NCI-H146 treated with DMSO at 0.1 percent for 48 hours (cell line): ENCODE measurements around the gene HOXB1.

ENCODE experiments used
- DNase-seq: peaks from one replicate; lab custom pipeline; 2025; ENCODE audit not compliant: unreplicated experiment; lab: John Stamatoyannopoulos, UW

The HOXB1 gene

DNA sequence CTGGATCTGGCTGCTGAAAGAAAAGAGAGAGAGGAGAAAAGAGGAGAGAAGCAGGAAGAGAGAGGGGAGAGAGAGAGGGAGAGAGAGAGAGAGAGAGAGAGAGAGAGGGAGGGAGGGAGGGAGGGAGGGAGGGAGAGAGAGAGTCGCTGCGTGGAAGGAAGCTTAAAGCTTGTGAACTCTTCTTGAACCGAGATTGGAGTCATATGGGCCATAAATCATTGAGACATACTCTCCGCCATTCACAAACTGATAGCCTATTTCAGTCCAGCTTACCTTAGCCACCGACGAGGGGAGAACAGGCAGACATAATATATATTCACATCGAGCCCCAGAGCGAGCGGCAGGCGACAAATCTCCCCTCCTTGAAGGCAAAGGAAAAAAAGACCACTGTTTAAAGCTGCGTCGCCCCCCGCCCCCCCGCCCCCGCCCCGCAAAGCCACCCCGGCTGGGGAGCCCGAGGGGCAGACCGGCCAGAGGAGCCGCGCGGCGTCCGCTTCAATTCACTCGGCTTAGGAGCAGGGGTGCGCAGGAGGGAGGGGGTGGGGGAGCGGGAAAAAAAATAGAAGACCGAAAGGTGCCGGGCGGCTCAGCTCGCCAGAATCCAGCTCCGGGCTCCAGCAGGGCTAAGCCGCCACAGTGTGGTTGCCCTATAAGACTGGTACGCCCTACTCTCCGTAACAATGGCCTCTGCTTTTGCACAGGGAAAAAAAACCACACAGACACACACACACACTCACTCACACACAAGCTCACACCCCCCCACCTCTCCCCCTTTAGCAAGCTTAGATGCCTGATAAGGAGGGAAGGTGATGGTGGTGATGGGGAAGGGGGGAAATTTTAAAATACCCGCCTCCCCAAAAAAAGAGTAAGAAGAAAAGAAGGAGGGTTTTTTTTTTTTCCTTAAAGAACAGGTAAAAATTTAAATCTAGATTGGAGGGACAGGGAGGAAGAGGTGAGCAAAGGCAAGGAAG is 24.7 kb upstream of the HOXB1 start:
- peak; percentile 55 for DNase-seq

DNA sequence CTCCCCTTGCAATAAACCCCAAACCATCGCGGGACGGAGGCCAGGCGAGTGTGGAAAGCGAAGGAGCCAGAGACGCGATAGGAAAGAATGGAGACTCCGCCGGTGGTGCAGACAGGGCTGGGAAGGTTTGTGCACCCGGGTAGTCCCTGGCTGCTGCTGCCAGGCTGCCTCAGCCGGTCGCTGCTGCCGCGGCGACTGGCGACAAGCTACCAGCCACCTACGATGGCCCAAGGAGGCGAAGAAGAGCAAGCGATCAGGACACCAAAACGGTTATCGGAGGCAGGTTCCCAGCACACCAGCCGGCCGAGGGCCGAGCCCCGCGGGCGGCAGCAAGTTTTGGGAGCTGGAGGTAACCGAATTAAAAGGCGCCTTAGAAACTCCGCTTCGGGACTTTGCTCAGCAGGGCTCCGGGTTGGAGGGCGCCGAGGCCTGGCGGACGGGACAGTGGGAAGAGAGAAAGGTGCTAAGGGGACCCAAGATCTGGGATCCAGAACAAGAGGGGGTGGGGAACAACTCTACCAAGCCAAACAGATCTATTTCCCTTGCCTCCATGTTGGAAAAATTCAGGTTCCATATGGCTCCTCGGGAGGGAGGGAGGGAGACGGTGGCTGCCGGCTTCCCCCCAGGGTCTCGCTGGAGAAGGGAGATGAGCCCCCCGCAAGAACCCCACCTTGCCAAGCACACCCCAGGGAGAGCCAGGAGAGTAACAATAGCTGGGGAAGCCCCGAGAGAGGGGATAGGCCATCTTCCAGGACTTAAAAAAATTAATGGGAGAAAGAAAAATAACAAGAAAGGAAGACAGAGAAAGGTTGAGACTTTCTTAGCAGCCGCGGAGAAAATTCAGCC is 23.8 kb upstream of the HOXB1 start:
- DNase-seq, result no peak

DNA sequence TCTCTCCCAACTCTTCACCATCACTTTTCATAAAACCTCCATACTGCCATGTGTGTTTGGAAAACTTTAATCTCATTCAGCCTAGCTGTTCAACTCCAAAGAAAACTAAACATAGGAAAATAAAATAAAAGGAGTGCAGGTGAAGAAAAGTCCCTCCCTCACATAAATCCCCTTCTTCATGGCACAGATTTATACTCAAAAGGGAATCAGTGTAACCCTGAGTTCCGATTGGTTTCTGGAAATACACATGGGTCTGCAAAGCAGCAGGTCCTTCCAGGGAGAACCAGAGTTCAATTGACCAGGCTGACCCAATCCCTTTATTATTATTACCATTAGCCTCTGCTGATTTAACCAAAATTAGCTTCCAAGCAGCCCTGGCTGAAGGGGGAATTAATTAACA is 23.0 kb upstream of the HOXB1 start:
- DNase-seq, result no peak

DNA sequence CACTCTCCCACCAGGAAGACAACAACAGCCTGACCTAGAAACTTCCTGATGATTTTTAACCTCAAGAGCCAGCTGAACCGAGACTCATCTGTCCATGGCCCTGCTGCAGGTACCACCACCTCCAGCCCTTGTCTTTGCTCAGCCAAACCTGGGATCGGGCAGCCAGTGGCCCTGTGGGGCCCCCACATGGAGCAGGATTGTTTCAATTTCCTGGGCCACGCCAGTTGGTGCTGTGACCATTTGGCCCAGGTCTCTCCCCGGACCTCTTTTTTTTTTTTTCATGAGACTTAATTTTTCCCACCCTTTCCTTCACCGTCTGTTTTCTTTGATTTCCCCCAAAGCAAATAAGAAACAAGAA is 22.4 kb upstream of the HOXB1 start:
- DNase-seq, result no peak

DNA sequence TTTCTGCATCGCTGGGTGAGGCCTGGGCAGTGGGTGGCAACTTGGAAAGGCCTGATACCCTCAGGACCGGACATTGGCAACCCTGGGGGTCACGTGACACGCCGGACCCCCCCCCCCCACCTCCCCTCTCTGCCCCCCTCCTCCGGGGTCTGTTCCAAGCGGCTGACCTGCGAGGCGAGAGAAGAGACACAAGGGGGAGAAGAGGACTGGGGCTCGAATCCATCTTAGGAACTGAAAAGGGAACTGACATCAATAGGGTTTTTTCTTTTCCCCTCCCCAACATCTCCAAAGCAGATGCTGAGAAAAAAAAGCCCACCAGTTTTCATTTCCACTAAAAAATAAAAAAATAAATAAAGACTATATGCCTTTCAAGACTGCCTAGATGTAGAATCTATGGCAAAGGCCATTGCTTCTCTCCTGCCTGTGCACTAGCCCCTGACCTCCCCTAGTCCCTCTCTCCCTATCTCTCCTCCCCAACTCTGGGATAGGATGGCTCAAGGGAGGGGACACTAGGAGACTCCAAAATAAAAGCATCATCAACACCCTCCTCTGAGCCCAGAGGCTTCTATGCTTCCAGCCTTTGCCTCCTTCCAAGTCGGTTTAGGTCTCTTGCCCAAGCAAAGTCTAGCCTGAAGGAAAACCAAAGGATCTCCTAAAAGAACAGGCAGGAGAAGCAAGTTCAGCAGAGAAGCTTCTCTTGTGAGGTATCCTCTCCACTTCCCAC is 21.8 kb upstream of the HOXB1 start:
- DNase-seq, result no peak

DNA sequence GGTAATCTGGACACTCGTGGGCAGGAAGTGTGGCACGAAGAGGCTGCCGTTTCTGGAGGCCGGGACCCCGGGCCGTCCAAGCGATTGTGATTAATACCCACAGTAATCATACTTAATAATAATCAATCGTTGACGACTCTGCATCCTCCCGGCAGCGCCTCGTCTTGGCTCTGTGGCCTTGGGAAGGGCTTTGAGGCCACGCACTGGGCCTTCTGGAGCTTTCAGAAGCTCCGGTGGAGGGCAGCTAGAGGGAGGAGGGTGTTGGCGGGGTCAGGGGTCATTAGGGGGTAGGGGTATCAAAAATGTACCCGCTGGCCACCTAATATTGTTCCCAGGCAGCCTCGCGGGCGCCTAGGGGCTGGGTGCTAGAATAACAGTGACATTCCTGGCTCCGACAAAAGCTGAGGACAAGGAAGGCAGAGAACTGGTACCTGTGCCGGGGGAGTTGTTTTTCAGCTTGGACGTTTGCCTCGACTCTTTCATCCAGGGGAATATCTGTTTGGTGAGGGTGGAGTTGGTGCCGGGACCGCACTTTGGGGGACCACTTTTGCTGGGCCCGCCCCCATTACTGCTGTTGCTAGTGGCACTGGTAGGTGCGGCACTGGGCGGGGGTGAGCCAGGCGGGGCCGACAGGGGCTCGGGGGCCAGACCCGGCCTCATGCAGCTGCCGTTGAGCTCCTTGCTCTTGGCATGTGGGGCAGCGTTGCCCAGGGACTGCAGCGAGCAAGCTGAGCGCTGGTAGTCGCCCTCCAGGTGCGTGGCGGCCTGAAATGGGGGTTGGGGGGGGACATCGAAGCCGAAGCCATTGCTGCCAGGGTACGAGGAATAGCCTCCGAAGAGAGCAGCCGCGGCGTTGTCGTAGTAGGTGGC is 21.0 kb upstream of the HOXB1 start:
- no peak for DNase-seq

DNA sequence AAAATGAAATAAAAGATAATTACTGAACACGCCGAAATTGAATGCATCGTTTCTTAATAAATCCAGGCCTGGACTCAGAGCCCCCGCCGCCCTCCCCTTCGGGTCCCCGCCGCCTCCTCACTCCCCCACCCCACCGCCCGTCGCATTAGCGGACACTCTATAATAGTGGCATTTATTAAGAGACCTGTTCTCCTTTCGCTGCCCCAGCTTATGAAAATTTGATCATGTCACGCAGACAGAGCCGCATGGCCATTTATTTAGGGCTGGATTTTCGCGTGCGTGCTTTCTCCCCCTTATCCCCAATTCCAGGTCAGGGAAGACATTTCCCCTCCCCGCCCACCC is 20.4 kb upstream of the HOXB1 start:
- DNase-seq, result no peak

DNA sequence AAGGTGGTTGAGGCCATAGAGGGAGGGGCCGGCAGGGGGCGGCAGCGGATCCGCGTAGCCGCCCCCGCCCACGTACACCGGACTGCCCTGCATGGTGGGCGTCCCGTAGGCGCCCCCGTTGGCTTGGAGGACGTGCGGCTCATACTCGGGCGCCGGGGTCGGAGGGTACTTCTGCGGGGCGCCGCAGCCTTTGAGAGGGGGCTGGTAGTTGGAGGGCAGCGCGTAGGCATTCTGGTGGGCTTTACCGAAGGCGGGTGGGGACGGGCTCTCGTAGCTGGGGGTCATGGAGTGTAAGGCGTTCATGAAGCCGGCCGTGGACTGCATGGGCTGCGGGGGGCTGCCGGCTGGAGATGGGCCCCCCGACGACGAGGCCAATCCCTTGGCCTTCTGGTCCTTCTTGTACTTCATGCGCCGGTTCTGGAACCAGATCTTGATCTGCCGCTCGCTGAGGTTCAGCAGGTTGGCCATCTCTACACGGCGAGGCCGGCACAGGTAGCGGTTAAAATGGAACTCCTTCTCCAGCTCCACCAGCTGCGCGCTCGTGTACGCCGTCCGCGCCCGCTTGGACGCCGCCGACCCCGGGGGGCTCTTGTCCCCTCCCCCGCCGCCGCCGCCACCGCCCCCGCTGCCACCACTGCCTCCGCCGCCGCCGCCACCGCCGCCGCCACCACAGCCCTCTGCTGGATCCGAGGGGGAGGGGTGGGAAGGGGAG is 19.8 kb upstream of the HOXB1 start:
- DNase-seq, result no peak

DNA sequence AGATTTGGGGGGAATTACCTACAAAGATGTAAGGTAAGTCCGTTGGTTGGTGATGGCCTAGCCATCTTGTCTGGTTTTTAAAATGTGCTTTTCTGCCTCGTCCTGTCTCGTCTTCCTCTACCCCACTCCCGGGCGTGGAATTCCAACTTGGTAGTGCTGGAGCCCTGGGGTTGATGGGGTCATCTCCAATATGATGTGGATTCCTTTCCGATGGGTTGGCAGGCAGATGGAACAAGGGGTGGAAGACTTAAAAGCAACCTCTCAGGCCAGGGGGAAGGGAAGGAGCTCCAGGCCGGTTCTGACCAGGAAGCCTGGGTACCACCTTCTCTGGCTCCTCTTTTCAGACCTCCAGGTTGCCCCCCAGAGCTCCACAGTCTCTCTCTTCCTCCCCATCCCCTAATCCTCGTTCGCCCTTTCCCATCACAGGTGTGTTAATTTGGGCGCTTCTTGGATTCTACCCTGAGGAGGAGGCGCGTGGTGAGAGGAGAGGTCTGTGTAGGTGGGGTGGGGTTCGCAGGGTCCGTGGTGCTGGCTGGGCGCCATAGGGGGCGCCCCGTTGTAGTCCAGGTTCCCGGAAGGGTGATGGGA is 19.2 kb upstream of the HOXB1 start:
- no peak for DNase-seq

DNA sequence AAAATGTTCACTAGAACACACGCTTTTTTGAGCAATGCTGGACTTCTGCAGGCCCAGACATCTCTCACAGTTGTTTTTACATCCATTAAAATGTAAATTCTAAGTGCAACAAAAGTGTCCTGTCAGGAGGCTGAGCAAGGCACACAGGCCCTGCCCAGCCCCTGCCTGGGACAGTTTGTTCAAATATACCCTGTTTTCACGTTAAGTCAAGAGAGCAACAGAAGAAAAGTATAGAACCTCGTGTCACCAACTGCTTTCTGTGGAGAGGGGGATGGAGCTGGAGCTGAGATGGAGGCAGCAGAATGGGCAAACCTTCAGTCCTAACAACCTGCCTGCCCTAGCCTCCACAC is 18.4 kb upstream of the HOXB1 start:
- no peak for DNase-seq

DNA sequence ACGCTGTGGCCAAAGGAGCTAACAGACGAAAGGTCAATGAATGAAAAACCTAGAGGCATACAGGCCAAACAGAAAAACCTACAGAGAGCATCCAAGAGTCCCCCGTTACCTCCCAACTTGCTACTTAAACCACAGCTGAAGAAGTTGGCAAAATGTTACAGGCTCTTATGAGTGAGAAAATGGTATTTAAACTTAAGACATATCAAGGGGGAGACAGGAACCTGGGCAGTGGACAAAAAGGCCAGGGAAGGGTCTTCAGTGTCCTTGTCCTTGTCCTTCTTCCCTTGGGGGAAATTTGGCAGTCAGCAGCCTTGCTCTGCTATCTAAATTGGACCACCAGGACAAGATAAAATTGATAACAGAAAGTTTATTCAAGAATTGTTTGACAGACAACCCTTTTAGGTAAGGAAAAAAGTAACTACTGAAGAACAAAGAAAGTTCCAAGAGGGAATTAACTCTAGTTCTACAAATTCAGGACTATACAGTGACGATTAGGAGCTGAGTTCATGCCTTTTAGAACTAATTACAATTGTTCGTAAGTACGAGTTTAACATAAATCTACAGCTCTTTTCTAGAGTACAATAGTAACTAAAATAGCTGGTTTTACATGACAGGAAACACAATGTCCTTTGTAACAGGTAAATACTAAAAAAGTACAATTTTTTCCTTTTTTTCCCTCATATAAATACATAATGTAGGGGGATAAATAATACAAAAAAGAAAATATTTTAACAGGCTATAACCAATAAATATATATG is 17.9 kb upstream of the HOXB1 start:
- DNase-seq, result no peak

DNA sequence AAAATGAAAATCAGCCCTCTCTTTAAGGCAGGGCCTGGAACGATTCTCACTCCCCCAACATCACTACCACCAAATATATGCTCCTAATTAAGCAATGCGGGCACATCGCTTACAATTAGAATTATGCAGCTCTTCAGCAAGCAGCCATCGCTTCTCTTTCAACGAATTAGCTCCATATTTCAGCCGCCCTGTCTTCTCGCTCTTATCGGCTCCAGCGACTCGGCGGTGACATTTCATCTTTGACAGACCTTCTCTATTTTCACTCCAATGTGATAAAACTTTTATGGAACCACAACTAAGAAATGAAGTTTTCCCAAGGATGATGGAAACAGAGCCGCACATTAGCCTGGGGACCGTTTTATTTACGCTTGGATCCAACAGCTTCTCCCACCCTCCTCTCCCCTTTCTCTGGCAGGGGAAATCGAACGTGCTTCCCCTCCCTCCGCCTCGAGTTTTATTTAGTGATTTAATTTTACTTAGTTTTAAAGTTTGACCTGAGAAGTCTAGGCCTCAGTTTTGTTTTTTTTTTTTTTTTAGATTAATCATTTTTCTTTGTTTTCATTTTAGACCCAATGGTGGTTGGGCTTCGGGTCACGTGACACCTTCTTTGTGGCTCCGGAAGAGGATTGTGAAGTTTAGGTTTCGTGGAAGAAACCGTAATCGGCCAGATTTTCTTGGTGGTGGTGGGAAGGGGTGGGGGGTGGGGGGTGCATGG is 17.2 kb upstream of the HOXB1 start:
- DNase-seq, result no peak

DNA sequence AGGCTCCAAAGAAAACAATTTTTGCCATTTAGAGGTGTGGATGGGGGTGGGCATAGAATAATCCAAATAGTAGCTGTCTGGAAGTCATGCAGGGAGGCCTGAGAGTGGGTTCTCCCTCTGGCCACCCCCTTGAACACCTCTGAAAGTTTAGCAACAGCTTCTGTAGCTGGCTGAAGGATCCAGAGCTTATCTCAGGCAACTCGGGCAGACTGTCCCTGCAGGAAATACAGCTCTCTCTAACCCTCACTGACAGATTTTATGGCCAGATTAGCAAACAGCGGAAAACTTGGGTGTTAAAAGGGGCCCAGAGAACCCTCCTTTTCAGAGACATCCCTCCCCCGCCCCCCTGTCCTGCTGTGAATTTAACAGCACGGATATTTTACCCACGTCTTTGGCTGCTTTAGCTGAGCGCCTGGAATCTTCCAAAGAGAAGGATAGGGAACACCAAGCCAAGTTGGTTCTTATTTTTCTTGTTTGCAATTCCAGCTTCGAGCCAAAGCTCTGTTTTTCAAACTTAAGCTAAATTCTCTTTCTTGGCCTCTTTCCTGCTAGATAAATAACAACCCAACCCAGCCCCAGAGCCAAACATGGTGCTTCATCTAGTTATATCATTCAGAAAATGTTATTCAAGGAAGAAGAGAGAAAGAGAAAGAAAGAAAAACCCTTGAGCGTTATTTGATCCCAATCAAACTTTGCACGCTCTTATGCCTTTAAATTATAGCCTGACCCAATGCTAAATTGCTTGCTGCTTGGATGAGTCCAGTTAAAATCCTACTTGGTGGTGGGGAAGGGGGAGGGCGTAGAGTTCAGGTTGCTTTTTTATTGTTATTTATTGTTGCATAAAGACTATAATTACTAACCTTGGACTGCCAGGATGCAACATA is 16.4 kb upstream of the HOXB1 start:
- no peak for DNase-seq

DNA sequence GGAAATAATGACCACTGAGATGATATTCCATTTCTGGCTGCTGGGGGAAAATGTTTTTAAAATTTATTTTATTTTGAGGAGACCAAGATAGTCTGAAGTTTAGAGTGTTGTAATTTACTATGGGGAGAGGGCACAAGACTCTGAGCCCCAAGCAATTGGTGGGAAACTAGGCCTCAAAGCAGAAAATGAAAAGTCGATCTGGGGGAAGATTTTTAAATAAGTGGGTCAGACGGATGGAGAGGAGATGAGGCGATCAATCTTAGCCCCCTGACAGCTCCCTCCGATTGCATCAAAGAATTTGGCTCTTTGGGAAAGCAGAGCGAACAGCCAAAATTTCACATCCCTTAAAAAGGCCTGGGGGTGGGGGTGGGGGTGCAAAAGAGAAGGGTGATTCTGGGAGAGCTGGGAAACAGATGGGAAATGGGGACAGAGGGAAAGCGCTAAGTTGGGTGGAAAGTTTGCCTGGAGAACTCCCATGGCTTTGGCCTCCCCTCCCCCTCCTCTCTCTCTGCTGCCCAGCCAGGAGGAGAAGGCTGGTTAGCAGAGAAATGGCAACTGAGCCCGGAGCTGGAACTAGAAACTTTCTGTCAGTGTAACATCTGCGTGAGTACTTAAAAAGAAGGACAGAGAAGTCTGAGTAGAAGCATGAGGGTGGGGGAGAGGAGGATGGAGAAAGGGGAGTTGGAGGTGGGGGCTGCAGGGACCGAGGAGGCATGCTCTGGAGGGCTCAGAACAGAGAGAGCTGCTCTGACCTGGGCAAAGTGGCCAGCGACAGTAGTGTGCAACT is 15.5 kb upstream of the HOXB1 start:
- no peak for DNase-seq

DNA sequence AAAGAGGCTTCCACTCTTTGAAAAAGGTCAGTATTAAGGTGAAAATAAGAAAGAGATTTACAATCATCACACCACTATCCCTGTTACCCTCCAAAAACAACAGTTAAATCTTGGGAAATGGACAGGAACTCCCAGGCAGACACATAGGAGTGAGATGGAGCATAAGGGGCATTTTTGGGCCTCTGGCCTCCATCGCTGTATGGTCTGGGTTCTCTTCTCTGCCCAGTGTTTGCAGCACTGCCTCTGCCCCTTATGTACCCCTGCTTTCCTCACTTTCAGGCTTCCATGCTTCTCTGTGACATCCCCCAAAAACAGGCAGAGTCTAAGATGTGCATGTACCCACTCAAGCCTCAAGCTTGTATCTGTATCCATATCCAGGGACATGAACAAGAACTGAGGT is 14.7 kb upstream of the HOXB1 start:
- DNase-seq, result no peak

DNA sequence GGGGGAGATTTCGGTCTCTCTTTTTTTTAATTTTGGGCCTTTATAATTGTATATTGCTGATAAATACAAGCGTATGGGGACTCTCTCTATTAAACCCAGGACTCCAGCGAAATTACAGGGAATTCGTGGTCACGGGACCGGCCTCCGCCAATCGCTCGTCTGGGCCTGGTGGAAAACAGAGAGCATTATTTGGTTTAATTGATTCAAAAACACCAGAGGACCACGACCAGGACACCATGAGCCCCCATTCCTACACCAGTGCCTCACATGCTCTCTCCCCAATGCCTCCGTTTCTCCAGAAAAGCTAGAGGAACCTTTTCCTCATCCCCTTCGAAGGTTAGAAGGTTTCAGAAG is 14.2 kb upstream of the HOXB1 start, which contains the start of gene HOXB2:
TSS of gene HOXB2 (minus strand) at position 88 of the 354 bp plus-strand sequence. CDS start 198 bp downstream, outside the sequence.
- DNase-seq, result no peak
